Loucy (cell line): ENCODE data around the gene BTK.

ENCODE experiments used
- H2AFZ ChIP-seq: fragments of 200-600 bp; sonication (generic); 2 replicates; pipeline ENCODE4 v1.6.0; 2016; ENCODE audit warnings: antibody characterized with exemption, mild to moderate bottlenecking, low read length, moderate library complexity
- H3F3A ChIP-seq: fragments of 200-600 bp; 2 replicates; pipeline ENCODE4 v1.6.0; 2016; ENCODE audit warnings: antibody characterized with exemption, low read depth, mild to moderate bottlenecking
- H3K27me3 ChIP-seq: fragments of 200-600 bp; sonication (generic); 2 replicates; pipeline ENCODE4 v1.6.1; 2014; ENCODE audit warnings: low read length, mild to moderate bottlenecking; ENCODE audit not compliant: insufficient read depth, poor library complexity, severe bottlenecking
- H3K36me3 ChIP-seq: fragments of 200-600 bp; sonication (generic); 2 replicates; pipeline ENCODE4 v1.6.1; 2016; ENCODE audit warnings: low read length; ENCODE audit not compliant: insufficient read depth
- H3K4me1 ChIP-seq: fragments of 200-600 bp; sonication (generic); 2 replicates; pipeline ENCODE4 v1.5.1; 2014; ENCODE audit warnings: low read length, mild to moderate bottlenecking; ENCODE audit not compliant: insufficient read depth, poor library complexity, severe bottlenecking
- H3K4me2 ChIP-seq: fragments of 200-600 bp; sonication (generic); 2 replicates; pipeline ENCODE4 v1.6.0; 2014; ENCODE audit warnings: antibody characterized with exemption, low read length, low read depth, mild to moderate bottlenecking; ENCODE audit not compliant: poor library complexity, severe bottlenecking
- H3K4me3 ChIP-seq: fragments of 200-600 bp; sonication (generic); 2 replicates; pipeline ENCODE4 v1.5.1; 2014; ENCODE audit warnings: low read length, mild to moderate bottlenecking, mixed read lengths; ENCODE audit not compliant: poor library complexity, severe bottlenecking
- H3K79me2 ChIP-seq: fragments of 200-600 bp; sonication (generic); 2 replicates; pipeline ENCODE4 v1.6.1; 2014; ENCODE audit warnings: low read length; ENCODE audit not compliant: insufficient read depth
- H3K9ac ChIP-seq: fragments of 200-600 bp; sonication (generic); 2 replicates; pipeline ENCODE4 v1.6.0; 2014; ENCODE audit warnings: mild to moderate bottlenecking, low read depth, low read length, moderate library complexity; ENCODE audit not compliant: poor library complexity, severe bottlenecking
- H3K9me2 ChIP-seq: fragments of 200-600 bp; sonication (generic); replicated peaks from 2 replicates; pipeline ENCODE4 v1.6.1; 2016; ENCODE audit warnings: low read depth, low read length, mixed read lengths
- H3K9me3 ChIP-seq: fragments of 200-600 bp; sonication (generic); 2 replicates; pipeline ENCODE4 v1.6.1; 2014; ENCODE audit warnings: mild to moderate bottlenecking, antibody characterized with exemption, low read length, low read depth; ENCODE audit not compliant: insufficient read depth
- H4K20me1 ChIP-seq: fragments of 200-600 bp; sonication (generic); 2 replicates; pipeline ENCODE4 v1.6.0; 2014; ENCODE audit warnings: antibody characterized with exemption, low read length, mild to moderate bottlenecking; ENCODE audit not compliant: insufficient read depth, poor library complexity, severe bottlenecking
- CTCF ChIP-seq: fragments of 200-600 bp; sonication (generic); conservative IDR thresholded peaks from 2 replicates; pipeline ENCODE4 v1.5.1; 2014; ENCODE audit warnings: mild to moderate bottlenecking, antibody characterized with exemption, low read length
- EZH2phosphoT487 ChIP-seq: fragments of 200-600 bp; IDR thresholded peaks from 2 replicates; pipeline ENCODE4 v1.6.1; 2018; ENCODE audit warnings: antibody characterized with exemption, mild to moderate bottlenecking, moderate library complexity, borderline replicate concordance

The BTK gene

GRCh38 chrX:101408532-101408841 lies 22.5 kb upstream of the BTK start:
- TF ChIP-seq EZH2phosphoT487 (no peak), CTCF (no peak)
- peak overlapping the region; percentile 95 for H3K4me3 ChIP-seq

GRCh38 chrX:101407748-101408531 lies 21.9 kb upstream of the BTK start, which contains the start of the genes GLA and HNRNPH2:
Gene GLA (minus strand): TSS chrX:101407925. CDS start chrX:101407903, 22 bp downstream.
Gene HNRNPH2 (plus strand): TSS chrX:101408222. CDS start chrX:101411989, 3,767 bp downstream.
- Histone ChIP-seq H3K9me2 (no peaks in the 10 kb centered on the region), H3K4me1 (peaks cover 6% of the 10 kb centered on the region), H4K20me1 (peaks cover 16% of the 10 kb centered on the region), H3K4me2 (peak within 1 kb of the TSS; percentile 83), H3K79me2 (peaks cover 61% of the 10 kb centered on the region), H3K27me3 (no peaks in the 10 kb centered on the region), H2AFZ (peak within 1 kb of the TSS; percentile 80), H3K36me3 (peaks cover 12% of the 10 kb centered on the region; the same call in 1 of the 2 replicates), H3K9me3 (no peaks in the 10 kb centered on the region), H3F3A (no peaks in the 10 kb centered on the region), H3K9ac (peak within 1 kb of the TSS; percentile 86), H3K4me3 (peak within 1 kb of the TSS; percentile 95)
- no peak for TF ChIP-seq EZH2phosphoT487
- TF ChIP-seq CTCF, result no peak

More at GRCh38 chrX:101408532-101408841, 22.5 kb upstream of the BTK start:
- no peaks in the 10 kb centered on the region for H3K9me3 ChIP-seq
- H3K9me2 ChIP-seq, result no peaks in the 10 kb centered on the region
- H3K79me2 ChIP-seq, result peaks cover 64% of the 10 kb centered on the region
- peak overlapping the region; percentile 81 for H3K4me2 ChIP-seq
- no peaks in the 10 kb centered on the region for H3F3A ChIP-seq
- peaks cover 13% of the 10 kb centered on the region; the same call in 1 of the 2 replicates for H3K36me3 ChIP-seq
- H3K4me1 ChIP-seq, result peaks cover 6% of the 10 kb centered on the region
- H2AFZ ChIP-seq, result peak overlapping the region; percentile 46
- H3K9ac ChIP-seq, result peak overlapping the region; percentile 86
- H3K27me3 ChIP-seq, result no peaks in the 10 kb centered on the region
- H4K20me1 ChIP-seq, result peaks cover 16% of the 10 kb centered on the region

DNA sequence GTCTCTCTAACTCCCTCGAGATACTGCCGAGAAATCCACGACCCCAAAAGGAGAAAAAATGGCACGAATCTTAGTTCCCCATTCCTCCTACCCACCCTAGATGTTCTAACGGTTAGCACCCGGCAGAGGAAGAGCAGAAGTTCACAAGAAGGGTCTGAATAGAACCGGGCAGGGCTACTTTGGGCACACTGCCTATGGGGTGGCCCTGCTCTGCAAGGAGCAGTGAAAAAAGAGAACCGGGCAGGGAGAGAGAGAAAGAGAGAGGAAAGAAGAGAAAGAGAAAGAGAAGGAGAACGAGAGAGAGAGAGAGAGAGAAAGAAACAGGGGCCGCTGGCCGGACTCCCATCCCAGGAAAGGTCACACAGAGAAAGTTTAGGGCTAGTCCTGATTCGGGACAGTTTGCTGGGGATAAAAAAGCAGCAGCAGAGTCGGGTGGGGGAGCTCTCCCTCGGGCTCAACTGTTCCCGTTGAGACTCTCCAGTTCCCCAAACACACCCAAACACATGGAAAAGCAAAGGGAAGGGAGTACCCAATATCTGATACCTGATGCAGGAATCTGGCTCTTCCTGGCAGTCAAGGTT lies 21.3 kb upstream of the BTK start:
- H3K9ac ChIP-seq, result peak overlapping the region; percentile 77
- TF ChIP-seq CTCF (no peak), EZH2phosphoT487 (no peak)
- H3F3A ChIP-seq, result no peaks in the 10 kb centered on the region
- no peaks in the 10 kb centered on the region for H3K27me3 ChIP-seq
- H2AFZ ChIP-seq, result peak overlapping the region; percentile 80; the same call in 1 of the 2 replicates
- peaks cover 5% of the 10 kb centered on the region; the same call in 1 of the 2 replicates for H3K36me3 ChIP-seq
- H3K79me2 ChIP-seq, result peaks cover 54% of the 10 kb centered on the region
- H3K4me2 ChIP-seq, result peak overlapping the region; percentile 83
- no peaks in the 10 kb centered on the region for H3K9me2 ChIP-seq
- peaks cover 16% of the 10 kb centered on the region for H4K20me1 ChIP-seq
- H3K9me3 ChIP-seq, result no peaks in the 10 kb centered on the region
- peak overlapping the region; percentile 95 for H3K4me3 ChIP-seq
- peaks cover 6% of the 10 kb centered on the region for H3K4me1 ChIP-seq
